Epidermal melanocyte (primary cell): ENCODE measurements around the gene ARSH.
"Not testable (repeated sequence)": the region's sequence is repeated elsewhere in the genome, so short reads cannot be mapped to it uniquely, and the experiment has no call there.

ENCODE experiments used
- DNase-seq: peaks from one replicate; pipeline ENCODE4 v3.0.0; 2011; ENCODE audit warnings: low spot score; ENCODE audit not compliant: insufficient read length

Gene ARSH

GRCh38 chrX:3006495-3006894 is at the start of gene ARSH:
Gene ARSH (plus strand): TSS chrX:3006546. CDS start chrX:3006613, 67 bp downstream.
- no peak for DNase-seq

DNA sequence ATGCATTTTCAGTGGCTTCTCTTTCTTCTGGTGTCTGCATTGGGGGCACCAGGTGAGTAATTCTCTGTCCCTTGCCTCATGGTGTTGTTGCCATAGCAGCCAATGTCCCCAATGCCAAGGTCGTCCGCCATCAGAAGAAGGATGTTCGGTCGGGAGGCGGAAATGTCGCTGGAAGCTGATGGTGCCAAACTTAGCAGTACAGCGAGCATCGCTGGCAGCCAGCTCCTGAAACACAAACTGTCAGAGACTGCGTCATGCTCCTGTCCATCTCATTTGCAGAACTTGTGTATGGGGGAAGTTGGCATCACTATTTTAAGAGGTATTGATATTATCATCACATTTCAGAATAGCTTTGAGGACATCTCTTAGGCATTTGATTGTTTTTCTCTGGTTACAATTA is 48.1 kb upstream of the ARSH start:
- no peak for DNase-seq

GRCh38 chrX:2960861-2961515 is 45.4 kb upstream of the ARSH start:
- DNase-seq: no peak

DNA sequence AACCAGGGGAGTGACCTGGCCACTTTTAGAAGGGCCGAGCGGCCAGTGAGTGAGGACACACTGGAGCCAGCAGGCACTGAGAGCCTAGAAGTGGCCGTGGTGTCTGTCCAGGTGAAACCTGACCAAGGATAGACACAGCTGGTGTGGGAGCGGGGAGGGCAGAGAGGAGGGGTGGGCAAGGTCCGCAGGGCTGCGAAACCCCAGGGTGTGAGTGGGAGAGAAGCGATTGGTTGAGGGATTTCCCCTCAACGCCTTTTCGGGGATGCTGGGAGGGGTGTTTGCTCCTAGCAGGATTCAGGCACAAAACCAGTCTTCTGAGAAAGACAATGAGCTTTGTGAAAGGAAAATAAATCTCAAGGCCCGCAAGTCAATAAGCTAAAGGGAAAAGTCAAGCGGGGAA is 44.0 kb upstream of the ARSH start:
- DNase-seq: no peak

GRCh38 chrX:2963449-2963848 is 42.9 kb upstream of the ARSH start:
- DNase-seq: not testable (repeated sequence)

DNA sequence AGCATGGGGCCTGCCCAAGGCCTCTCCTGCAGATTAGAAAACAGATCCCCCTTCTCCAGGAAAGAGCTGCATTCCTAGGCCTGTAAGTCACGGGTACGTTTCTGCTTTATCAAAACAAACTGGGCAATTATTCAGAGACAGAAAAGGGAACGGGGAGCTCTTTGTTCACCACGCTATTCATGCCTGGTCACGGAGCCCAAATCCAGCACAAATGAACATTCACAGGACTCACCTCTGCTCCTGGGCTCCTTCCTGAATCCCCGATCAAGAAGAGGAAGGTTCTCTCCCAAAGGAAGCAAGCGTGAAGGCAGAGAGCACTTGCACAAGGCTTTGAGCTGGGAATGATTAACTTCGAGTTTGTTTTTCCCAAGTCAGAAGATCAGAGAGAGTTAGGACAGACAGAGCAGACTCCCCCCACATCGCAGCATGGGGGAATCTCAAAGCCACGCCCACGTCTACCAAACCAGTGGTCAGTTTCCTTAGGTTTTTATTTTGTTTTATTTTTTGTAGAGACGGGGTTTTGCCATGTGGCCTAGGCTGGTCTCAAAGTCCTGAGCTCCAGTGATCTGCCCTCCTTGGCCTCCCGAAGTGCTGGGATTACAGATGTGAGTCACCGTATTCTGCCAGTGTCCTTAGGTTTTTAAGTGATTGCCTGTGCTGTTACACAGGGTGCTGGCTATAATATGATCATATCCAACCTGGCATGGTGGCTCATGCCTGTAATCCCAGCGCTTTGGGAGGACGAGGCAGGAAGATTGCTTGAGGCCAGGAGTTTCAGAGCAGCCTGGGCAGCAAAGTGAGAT is 42.2 kb upstream of the ARSH start:
- not testable (repeated sequence) for DNase-seq

GRCh38 chrX:2965965-2966364 is 40.4 kb upstream of the ARSH start:
- no peak for DNase-seq

DNA sequence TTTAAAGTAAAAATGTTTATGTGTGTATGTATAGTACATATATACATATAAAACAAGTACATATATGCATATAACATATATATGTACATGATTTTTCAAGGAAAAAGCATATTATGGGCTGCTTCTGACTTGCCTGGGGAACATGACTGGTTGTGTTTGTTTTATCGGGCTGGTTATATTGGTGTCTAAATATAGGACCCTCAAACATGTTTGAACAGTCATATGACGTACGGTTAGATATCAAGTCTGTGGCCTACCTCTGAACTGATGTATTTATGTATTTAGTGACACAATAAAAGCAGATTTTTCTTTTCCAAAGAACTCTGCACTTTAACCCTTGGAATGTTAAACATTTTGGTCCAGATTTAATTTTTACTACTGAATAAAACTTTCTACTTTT is 39.3 kb upstream of the ARSH start:
- DNase-seq: no peak

DNA sequence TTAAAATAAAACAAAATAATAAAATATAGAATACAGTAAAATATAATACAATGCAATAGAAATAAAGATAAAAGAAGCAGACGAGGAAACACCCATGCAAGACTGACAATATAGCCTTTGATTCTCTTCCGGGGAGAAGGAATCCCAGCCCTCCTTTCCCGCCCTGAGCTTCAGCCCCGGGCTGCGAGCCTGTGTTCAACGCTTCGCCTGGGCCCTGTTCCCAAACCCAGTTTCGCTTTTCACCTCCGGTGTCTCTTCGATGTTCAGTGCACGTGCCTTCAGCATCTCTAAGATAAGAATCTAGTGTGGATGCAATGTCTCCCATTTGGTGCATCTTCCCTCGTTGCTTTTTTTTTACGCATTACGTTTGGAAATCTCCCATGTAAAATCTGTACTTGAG is 38.8 kb upstream of the ARSH start:
- no peak for DNase-seq

- DNase-seq: peak; percentile 16
These were observed 38.1 kb upstream of the ARSH start for GRCh38 chrX:2967998-2968909.

GRCh38 chrX:2969021-2969420 is 37.3 kb upstream of the ARSH start:
- DNase-seq: no peak

GRCh38 chrX:2972391-2972790 is 34.0 kb upstream of the ARSH start:
- DNase-seq: no peak

- DNase-seq: no peak
These were observed 31.4 kb upstream of the ARSH start for GRCh38 chrX:2974961-2975360.

- DNase-seq: not testable (repeated sequence)
These were observed 27.7 kb upstream of the ARSH start for GRCh38 chrX:2978639-2979038.

GRCh38 chrX:2984342-2984741 is 22.0 kb upstream of the ARSH start:
- no peak for DNase-seq

GRCh38 chrX:2989565-2989964 is 16.8 kb upstream of the ARSH start:
- no peak for DNase-seq

DNA sequence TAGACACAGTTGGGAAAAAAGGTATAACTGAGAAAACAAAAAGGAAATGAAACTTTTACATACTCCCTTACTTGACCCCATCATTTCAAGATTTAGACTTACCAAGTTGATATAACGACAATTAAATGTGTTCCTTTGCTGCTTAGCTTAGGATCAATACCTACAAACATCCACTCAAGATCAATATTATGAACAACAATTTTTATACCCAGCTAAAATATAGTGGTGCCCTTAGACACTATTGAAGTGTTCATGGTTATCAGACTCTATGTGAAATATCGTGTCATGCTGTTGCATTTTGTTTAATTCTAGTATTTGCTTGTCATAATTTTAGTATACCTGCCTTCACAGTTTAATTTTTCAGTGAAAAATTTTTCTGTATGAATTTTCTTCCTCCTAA is 4.2 kb downstream of the ARSH start:
- DNase-seq: no peak

DNA sequence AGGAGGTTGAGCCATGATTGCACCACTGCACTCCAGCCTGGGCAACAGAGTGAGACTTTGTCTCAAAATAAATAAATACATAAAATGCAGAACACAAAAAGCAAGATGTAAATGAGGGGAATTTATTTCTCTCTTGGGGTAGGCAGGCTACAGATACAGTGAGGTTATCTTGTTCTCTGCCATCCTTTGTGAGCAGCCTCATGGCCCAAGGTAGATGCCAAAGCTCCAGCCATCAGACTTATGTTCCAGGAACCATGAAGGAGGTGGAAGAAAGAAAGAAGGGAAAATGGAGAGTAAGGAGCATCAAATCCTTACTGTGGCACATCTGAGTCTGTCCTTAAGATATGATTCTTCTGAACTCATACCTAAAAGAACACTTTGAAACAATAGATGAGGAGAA is 11.1 kb downstream of the ARSH start:
- no peak for DNase-seq

DNA sequence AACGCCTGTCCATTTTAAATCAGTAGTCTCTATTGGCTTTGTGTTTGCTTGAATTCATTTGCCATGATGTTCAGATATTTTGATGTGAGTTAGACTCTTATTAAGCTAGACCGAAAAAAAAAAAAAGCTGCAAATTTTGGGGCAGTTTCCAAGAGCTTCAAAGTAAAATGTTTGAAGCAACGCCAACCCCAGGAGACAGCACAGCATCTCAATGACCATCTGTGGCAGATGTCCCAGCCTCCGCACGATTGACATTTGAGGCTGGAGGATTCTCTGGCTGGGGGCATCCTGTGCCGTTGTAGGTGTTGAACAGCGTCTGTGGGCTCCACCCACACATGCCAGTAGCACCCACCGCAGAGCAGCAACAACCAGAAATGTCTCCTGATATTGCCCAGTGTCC is 17.8 kb downstream of the ARSH start:
- DNase-seq: no peak

DNA sequence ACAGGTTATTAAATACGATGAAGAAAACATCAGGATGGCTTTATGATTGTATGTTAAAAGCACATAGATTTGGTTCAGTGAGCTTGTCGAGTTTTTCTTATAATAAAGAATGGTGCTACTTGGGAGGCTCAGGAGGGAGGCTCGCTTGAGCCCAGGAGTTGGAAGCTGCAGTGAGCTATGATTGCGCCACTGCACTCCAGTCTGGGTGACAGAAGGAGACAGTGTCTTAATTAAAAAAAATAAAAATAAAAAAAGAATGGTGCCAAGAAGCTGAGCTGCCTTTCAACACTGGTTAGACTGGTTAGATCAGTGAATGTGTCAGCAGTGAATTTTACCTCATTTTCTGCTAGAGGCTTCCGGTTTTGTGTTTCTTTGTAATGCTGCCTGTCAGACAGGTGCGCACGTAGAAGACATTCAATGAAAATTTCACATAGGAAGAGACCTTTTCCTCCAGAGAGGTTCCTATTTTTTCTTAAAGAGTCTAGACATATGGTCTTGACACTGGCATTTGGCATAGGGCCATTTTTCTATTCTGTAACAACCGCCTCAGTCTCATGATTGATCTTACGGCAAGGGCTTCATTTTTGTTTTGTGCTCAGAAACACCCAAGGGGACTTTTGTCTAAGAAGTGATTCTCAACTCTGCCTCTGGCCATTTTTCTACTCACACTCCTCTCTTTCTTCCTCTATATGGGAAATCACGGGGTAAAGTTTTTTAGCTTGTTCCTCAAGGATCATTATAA is 19.9 kb downstream of the ARSH start:
- DNase-seq: no peak

DNA sequence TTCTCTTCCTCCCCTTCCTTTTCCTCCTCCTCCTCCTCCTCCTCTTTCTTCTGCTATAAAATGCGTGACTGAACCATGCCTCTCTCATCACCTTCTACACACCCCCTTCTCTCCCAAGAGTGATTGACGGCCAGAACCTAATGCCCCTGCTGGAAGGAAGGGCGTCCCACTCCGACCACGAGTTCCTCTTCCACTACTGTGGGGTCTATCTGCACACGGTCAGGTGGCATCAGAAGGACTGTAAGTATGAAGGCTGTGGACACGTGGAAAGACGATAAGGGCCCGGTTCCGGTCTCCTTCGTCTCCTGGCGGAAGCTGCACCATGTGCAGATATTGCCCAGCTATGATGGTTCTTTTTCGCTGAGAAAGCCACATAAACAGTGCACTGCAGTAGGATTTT is 22.8 kb downstream of the ARSH start:
- no peak for DNase-seq
